SK-N-MC (cell line): Measurements from ENCODE around the gene TSPEAR.

ENCODE experiments used
- EZH2 ChIP-seq: fragments of 200-600 bp; sonication (generic); IDR thresholded peaks from one replicate; pipeline ENCODE4 v1.6.1; 2017; ENCODE audit warnings: antibody characterized with exemption
- POLR2AphosphoS5 ChIP-seq: IDR thresholded peaks from 2 replicates; pipeline ENCODE4 v1.6.1; 2012; ENCODE audit warnings: mild to moderate bottlenecking, low read depth, low read length, borderline replicate concordance

- TF ChIP-seq POLR2AphosphoS5 = no peak
- TF ChIP-seq EZH2 = no peak
Measured at GRCh38 chr21:44542716-44543115, 168.7 kb downstream of the TSPEAR start.
